ENCODE data around the gene TMEM207. TPM values are rescaled to one million over a fixed set of nuclear protein-coding genes. Genes with fewer than 3 reads are reported as not detected.

Gene TMEM207
- total and polyA plus RNA-seq, 2 of the 4 experiments (the other 2 are of a cell fraction): not detected

DNA sequence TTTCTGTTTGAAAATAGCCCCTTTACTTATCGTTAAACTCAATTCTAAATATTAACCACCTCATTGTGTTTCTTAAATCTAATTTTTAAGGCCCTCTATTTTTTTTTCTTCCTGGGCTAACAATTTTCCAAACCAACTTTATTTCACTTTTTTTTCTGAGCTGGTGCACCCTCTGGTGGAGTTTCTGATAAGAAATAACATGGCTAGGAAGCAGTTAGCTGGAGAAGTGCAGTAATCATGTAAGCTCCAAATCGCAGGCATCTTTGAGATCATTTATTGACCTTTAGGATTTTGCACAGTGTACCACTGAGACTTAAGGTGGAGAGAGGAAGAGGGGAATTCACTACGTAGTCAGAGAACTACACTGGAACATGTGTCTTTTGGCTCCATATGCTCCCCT is 6.4 kb downstream of the TMEM207 start:
- BruUV-seq (replicated peaks): no TSS peak
- TF ChIP-seq ELK1 (IDR thresholded peaks at IDR 0.05; ENCODE audit: borderline replicate concordance, low read depth, low read length): no peak
- TF ChIP-seq FOS (IDR thresholded peaks at IDR 0.05; ENCODE audit: low read depth, low read length): no peak
- no peak for TF ChIP-seq MXI1 (IDR thresholded peaks at IDR 0.05; ENCODE audit: borderline replicate concordance, low read depth, low read length)
- TF ChIP-seq RCOR1 (IDR thresholded peaks at IDR 0.05; ENCODE audit: insufficient replicate concordance, low read length): no peak
- no peak for TF ChIP-seq RFX5 (IDR thresholded peaks at IDR 0.05; ENCODE audit: low read depth, low read length)
- TF ChIP-seq CHD1 (IDR thresholded peaks at IDR 0.05; ENCODE audit: low read depth, low read length): no peak
- no peak for TF ChIP-seq MAFK (IDR thresholded peaks at IDR 0.05; ENCODE audit: low read depth, low read length)
- TF ChIP-seq SMC3 (IDR thresholded peaks at IDR 0.05; ENCODE audit: low read depth, low read length): peak; percentile 59
- TF ChIP-seq, protein P1, sequence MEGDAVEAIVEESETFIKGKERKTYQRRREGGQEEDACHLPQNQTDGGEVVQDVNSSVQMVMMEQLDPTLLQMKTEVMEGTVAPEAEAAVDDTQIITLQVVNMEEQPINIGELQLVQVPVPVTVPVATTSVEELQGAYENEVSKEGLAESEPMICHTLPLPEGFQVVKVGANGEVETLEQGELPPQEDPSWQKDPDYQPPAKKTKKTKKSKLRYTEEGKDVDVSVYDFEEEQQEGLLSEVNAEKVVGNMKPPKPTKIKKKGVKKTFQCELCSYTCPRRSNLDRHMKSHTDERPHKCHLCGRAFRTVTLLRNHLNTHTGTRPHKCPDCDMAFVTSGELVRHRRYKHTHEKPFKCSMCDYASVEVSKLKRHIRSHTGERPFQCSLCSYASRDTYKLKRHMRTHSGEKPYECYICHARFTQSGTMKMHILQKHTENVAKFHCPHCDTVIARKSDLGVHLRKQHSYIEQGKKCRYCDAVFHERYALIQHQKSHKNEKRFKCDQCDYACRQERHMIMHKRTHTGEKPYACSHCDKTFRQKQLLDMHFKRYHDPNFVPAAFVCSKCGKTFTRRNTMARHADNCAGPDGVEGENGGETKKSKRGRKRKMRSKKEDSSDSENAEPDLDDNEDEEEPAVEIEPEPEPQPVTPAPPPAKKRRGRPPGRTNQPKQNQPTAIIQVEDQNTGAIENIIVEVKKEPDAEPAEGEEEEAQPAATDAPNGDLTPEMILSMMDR (conservative IDR thresholded peaks at IDR 0.05; ENCODE audit: low read depth, low read length): peak; percentile 52
- TF ChIP-seq USF2 (IDR thresholded peaks at IDR 0.05; ENCODE audit: low read depth, low read length): no peak
- TF ChIP-seq NFE2L2 (IDR thresholded peaks at IDR 0.05; ENCODE audit: low read depth, low read length): no peak
- TF ChIP-seq CEBPB (IDR thresholded peaks at IDR 0.05; ENCODE audit: low read depth, low read length): no peak
- peak; percentile 43 for TF ChIP-seq RAD21 (IDR thresholded peaks at IDR 0.05; ENCODE audit: low read length)
- no peaks in the 10 kb centered on the region for H4K20me1 ChIP-seq (ENCODE audit: insufficient read depth, low read length)

More for the DNA sequence above, 6.4 kb downstream of the TMEM207 start:
- Histone ChIP-seq H3K23ac (ENCODE audit: low read depth, low read length) (no peak overlapping the region), H3K79me1 (ENCODE audit: low read depth in 1 of 2, low read length in 2 of 2) (no peaks in the 10 kb centered on the region), H3K14ac (replicated peaks; ENCODE audit: low read depth, low read length) (no peak overlapping the region), H3K36me3 (ENCODE audit: control insufficient read depth, insufficient read depth, low read length) (no peaks in the 10 kb centered on the region), H3K27ac (ENCODE audit: insufficient read depth, low read length) (no peak overlapping the region), H3K18ac (ENCODE audit: low read depth, low read length) (no peak overlapping the region), H3K4me1 (ENCODE audit: control insufficient read depth, insufficient read depth, low read length) (no peaks in the 10 kb centered on the region), H4K8ac (ENCODE audit: low read depth in 2 of 2, low read length in 2 of 2) (no peak overlapping the region), H3K9ac (ENCODE audit: low read depth, low read length) (no peak overlapping the region), H2BK20ac (ENCODE audit: low read depth, low read length) (no peak overlapping the region), H2AK5ac (ENCODE audit: low read depth, low read length) (no peak overlapping the region), H2BK15ac (ENCODE audit: low read depth, low read length) (no peak overlapping the region), H3K4ac (ENCODE audit: low read depth, low read length) (no peak overlapping the region), H4K5ac (ENCODE audit: low read depth, low read length) (no peak overlapping the region), H3K56ac (ENCODE audit: extremely low read depth, insufficient read depth, low read length) (no peak overlapping the region), H3K4me3 (ENCODE audit: insufficient read depth, low read depth, low read length) (no peak overlapping the region), H2BK120ac (ENCODE audit: low read depth, low read length) (no peak overlapping the region), H3K9me1 (ENCODE audit: insufficient read depth, low read length) (no peaks in the 10 kb centered on the region), H3K9me3 (ENCODE audit: control insufficient read depth, insufficient read depth, low read length) (no peaks in the 10 kb centered on the region), H2BK5ac (ENCODE audit: low read depth, low read length, poor library complexity, severe bottlenecking) (no peak overlapping the region), H2AFZ (replicated peaks; ENCODE audit: low read length, poor library complexity) (no peak overlapping the region), H4K91ac (ENCODE audit: insufficient read depth, low read depth, low read length) (no peak overlapping the region), H3K4me2 (ENCODE audit: low read depth, low read length) (no peak overlapping the region), H3K27me3 (ENCODE audit: control insufficient read depth, insufficient read depth, low read length) (no peaks in the 10 kb centered on the region), H2AK9ac (replicated peaks; ENCODE audit: low read depth, low read length, poor library complexity) (no peak overlapping the region)
- in situ Hi-C loops (cut with MboI; ENCODE audit: low sequenced_read_pairs) (no loop called here), dilution Hi-C loops (cut with HindIII; ENCODE audit: low sequenced_read_pairs, unreplicated experiment) (no loop called here), intact Hi-C loops (cut with micrococcal nuclease) (loop anchor here (5.0 kb wide), 3 partner anchors 216 to 481 kb away; no protein-coding TSS in a partner anchor)
- peak; percentile 44 for DNase-seq
- ChIA-PET POLR2A (ENCODE audit: unreplicated experiment) (no interaction called here), CTCF (interaction anchor here (0.5 to 2.6 kb wide), 10 partner anchors 9 to 1153 kb away, joined by 3 to 13 read pairs (median 4); no protein-coding TSS in a partner anchor)
- no peak for ATAC-seq (ENCODE audit: low read depth)
- 40 to 100% methylated on average over 1 of the region's 3 CpGs for WGBS, 2 experiments (ENCODE audit: extremely low coverage in 2 of 2, insufficient read length in 1 of 2)
